GM23338 (cell line): ENCODE data around the gene RFX2. TPM values are rescaled to one million over a fixed set of nuclear protein-coding genes. Genes with fewer than 3 reads are reported as not detected.

ENCODE experiments used
- ATAC-seq: fragments of 200-7000 bp; cut with Tn5 transposase; 3 replicates; pipeline ENCODE4 v1.9.1; 2020
- DNase-seq: peaks from one replicate; pipeline ENCODE4 v3.0.0-alpha.2; 2015; ENCODE audit warnings: low spot score
- H2AFZ ChIP-seq: fragments of 200-600 bp; sonication (generic); 2 replicates; pipeline ENCODE4 v1.8.0; 2016; ENCODE audit warnings: antibody characterized with exemption, mild to moderate bottlenecking, moderate library complexity
- H3F3A ChIP-seq: fragments of 200-600 bp; sonication (generic); replicated peaks from 2 replicates; pipeline ENCODE4 v1.8.0; 2017; ENCODE audit warnings: antibody characterized with exemption, mixed run types, low read depth
- H3K27ac ChIP-seq: fragments of 200-600 bp; sonication (generic); 2 replicates; pipeline ENCODE4 v1.6.1; 2016; ENCODE audit warnings: low read depth
- H3K27me3 ChIP-seq: fragments of 200-600 bp; sonication (generic); 2 replicates; pipeline ENCODE4 v1.8.0; 2016; ENCODE audit warnings: mild to moderate bottlenecking, mixed run types, moderate library complexity; ENCODE audit not compliant: insufficient read depth
- H3K36me3 ChIP-seq: fragments of 200-600 bp; sonication (generic); 2 replicates; pipeline ENCODE4 v1.8.0; 2016; ENCODE audit warnings: mild to moderate bottlenecking; ENCODE audit not compliant: insufficient read depth
- H3K4me1 ChIP-seq: fragments of 200-600 bp; sonication (generic); 2 replicates; pipeline ENCODE4 v1.8.0; 2016; ENCODE audit warnings: mild to moderate bottlenecking, moderate library complexity; ENCODE audit not compliant: insufficient read depth
- H3K4me2 ChIP-seq: fragments of 200-600 bp; sonication (generic); 2 replicates; pipeline ENCODE4 v1.7.1; 2017; ENCODE audit warnings: mixed run types
- H3K4me3 ChIP-seq: fragments of 200-600 bp; sonication (generic); 2 replicates; pipeline ENCODE4 v1.6.1; 2016; ENCODE audit warnings: mixed run types
- H3K79me2 ChIP-seq: fragments of 200-600 bp; sonication (generic); replicated peaks from 2 replicates; pipeline ENCODE4 v1.8.0; 2017; ENCODE audit warnings: mild to moderate bottlenecking; ENCODE audit not compliant: insufficient read depth
- H3K9me2 ChIP-seq: fragments of 200-600 bp; sonication (generic); 2 replicates; pipeline ENCODE4 v1.8.0; 2017; ENCODE audit not compliant: insufficient read depth
- H4K20me1 ChIP-seq: fragments of 200-600 bp; sonication (generic); replicated peaks from 2 replicates; pipeline ENCODE4 v1.8.0; 2017; ENCODE audit warnings: mild to moderate bottlenecking; ENCODE audit not compliant: insufficient read depth
- H3K27ac Mint-ChIP-seq: 2 replicates; pipeline ENCODE4 v1.8.0; 2020; ENCODE audit warnings: inconsistent platforms, mild to moderate bottlenecking, moderate library complexity, mixed read lengths
- H3K27me3 Mint-ChIP-seq: 3 replicates; pipeline ENCODE4 v1.8.0; 2022; ENCODE audit warnings: low read depth, mild to moderate bottlenecking, moderate library complexity, mixed read lengths, inconsistent platforms; ENCODE audit not compliant: insufficient read depth, poor library complexity
- H3K36me3 Mint-ChIP-seq: 3 replicates; pipeline ENCODE4 v1.8.0; 2021; ENCODE audit warnings: low read depth, mild to moderate bottlenecking, inconsistent platforms, moderate library complexity, mixed read lengths
- H3K4me1 Mint-ChIP-seq: 3 replicates; pipeline ENCODE4 v1.8.0; 2020; ENCODE audit warnings: mild to moderate bottlenecking, inconsistent platforms, mixed read lengths
- H3K4me3 Mint-ChIP-seq: 3 replicates; pipeline ENCODE4 v1.8.0; 2021; ENCODE audit warnings: moderate library complexity, mild to moderate bottlenecking, inconsistent platforms, mixed read lengths
- H3K9me3 Mint-ChIP-seq: 3 replicates; pipeline ENCODE4 v1.8.0; 2020; ENCODE audit warnings: moderate library complexity, mild to moderate bottlenecking, inconsistent platforms, mixed read lengths
- EZH2phosphoT487 ChIP-seq: fragments of 200-600 bp; sonication (generic); IDR thresholded peaks from one replicate; pipeline ENCODE4 v1.8.1; 2018; ENCODE audit warnings: antibody characterized with exemption; ENCODE audit not compliant: unreplicated experiment
- JUNB ChIP-seq: IDR thresholded peaks from one replicate; pipeline ENCODE4 v1.6.1; 2016; ENCODE audit warnings: antibody characterized with exemption; ENCODE audit not compliant: unreplicated experiment
- NANOG ChIP-seq: IDR thresholded peaks from 2 replicates; pipeline ENCODE4 v1.6.1; 2016; ENCODE audit warnings: antibody characterized with exemption, borderline replicate concordance
- POLR2AphosphoS5 ChIP-seq: IDR thresholded peaks from 2 replicates; pipeline ENCODE4 v1.6.1; 2016; ENCODE audit warnings: antibody characterized with exemption, low read depth
- polyA plus RNA-seq: library from polyadenylated mRNA; unstranded; fragments of >200 nt; fragmentation: Nextera tagmentation; extraction: Ambion mirVana; gene quantifications from 2 replicates; pipeline ENCODE4 v1.2.1, GENCODE V29; 2016
- total RNA-seq: library from RNA; depleted of rRNA; stranded (reverse); fragments of >200 nt; shearing (Covaris generic); gene quantifications from 2 replicates; pipeline ENCODE4 v1.2.3, GENCODE V29; 2014
- TF ChIP-seq, protein P1 (sequence below): IDR thresholded peaks from one replicate; pipeline ENCODE4 v1.6.1; 2018; ENCODE audit warnings: antibody characterized with exemption; ENCODE audit not compliant: unreplicated experiment
- TF ChIP-seq, protein P2 (sequence below): fragments of 250-450 bp; sonication (Bioruptor Pico); IDR thresholded peaks from 2 replicates; pipeline ENCODE4 v1.5.0; 2020; ENCODE audit warnings: mild to moderate bottlenecking, moderate library complexity
- TF ChIP-seq, protein P3 (sequence below), 2 experiments: fragments of 200-600 bp in 1 of 2; sonication (generic) in 1 of 2; conservative IDR thresholded peaks; 2 replicates each; pipeline versions ENCODE4 v1.5.1 to v1.6.1; 2016 to 2017; ENCODE audit warnings: antibody characterized with exemption in 2 of 2, low read depth in 2 of 2, mild to moderate bottlenecking in 2 of 2, moderate library complexity in 1 of 2

Gene RFX2
- total and polyA plus RNA-seq, 2 experiments from 2014 or later = 4.6 to 13.0 TPM

DNA sequence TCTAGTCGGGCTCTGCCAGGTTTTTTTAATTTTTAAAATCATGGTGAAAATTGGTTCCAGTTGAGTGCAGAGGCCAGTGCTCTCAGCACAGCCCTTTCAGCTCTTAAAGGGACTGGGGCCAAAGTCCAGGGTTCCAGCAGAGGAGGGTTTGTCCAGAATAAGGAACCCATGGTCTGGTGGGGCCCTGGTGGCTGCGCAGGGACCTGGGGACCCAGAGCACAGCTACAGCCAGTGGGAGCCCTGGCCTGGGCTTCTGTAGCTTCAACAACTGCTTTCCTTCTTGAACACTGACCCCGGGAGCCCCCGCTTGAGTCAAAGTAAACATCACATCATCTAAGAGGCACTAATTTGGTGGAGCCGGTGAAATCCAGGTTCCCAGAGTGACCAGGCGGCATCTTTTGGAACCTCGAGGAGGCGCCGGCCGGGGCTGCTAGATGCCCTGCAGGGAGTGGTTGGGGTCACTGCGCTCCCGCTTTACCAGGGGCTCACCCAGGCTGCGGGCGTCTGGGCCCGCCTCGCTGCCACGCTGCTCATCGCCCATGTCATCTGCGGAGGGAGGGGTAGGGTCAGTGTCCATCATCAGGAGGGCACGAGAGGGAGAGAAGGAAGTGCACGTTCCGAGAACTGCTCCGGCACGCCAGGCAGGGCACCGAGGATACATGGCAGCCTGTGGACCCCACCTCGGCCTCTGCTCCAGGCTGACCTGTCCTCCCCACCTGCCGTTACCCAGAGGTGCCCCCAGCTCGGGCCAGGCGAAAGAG is 115.7 kb downstream of the RFX2 start (continued):
- TF ChIP-seq, protein P1, sequence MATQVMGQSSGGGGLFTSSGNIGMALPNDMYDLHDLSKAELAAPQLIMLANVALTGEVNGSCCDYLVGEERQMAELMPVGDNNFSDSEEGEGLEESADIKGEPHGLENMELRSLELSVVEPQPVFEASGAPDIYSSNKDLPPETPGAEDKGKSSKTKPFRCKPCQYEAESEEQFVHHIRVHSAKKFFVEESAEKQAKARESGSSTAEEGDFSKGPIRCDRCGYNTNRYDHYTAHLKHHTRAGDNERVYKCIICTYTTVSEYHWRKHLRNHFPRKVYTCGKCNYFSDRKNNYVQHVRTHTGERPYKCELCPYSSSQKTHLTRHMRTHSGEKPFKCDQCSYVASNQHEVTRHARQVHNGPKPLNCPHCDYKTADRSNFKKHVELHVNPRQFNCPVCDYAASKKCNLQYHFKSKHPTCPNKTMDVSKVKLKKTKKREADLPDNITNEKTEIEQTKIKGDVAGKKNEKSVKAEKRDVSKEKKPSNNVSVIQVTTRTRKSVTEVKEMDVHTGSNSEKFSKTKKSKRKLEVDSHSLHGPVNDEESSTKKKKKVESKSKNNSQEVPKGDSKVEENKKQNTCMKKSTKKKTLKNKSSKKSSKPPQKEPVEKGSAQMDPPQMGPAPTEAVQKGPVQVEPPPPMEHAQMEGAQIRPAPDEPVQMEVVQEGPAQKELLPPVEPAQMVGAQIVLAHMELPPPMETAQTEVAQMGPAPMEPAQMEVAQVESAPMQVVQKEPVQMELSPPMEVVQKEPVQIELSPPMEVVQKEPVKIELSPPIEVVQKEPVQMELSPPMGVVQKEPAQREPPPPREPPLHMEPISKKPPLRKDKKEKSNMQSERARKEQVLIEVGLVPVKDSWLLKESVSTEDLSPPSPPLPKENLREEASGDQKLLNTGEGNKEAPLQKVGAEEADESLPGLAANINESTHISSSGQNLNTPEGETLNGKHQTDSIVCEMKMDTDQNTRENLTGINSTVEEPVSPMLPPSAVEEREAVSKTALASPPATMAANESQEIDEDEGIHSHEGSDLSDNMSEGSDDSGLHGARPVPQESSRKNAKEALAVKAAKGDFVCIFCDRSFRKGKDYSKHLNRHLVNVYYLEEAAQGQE = no peak

DNA sequence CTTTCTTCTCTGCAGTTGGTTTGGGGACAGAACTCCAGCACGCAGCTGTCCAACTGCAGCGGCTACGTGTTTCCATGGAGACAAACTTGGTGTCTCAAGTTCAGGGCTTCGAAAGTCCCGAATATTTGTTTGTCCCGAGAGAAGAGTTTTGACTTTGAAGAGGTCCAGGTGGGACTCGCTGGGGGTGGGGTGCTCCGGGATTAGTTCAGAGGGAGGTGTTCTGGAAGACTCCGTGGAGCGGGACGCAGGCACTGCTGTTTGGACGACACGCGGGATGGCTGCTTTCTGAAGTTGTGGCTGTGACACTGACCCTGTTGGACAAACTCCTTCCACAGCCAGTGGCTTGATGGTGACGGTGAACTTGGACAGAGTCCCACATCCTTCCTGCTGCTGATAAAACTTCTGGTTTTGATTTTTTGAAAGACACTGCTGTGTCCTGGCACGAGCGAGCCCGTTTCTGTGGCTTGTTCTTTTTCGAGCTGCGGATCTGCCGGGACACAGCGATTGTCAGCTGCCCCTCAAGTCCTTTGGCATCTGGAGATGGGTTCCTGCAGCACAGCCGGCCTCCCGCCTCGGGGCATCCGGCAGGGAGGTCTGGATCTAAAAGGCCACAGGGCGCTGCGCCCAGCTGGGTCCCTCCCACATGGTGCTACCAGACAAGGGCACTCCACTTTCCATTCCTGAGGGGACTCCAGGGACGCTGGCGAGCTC is 116.5 kb downstream of the RFX2 start:
- Mint-ChIP-seq H3K27me3 (peaks cover 18% of the 10 kb centered on the region), H3K27ac (no peak overlapping the region)
- ATAC-seq = no peak

More for the DNA sequence above, 116.5 kb downstream of the RFX2 start:
- H3K9me2 ChIP-seq = no peaks in the 10 kb centered on the region
- no peak overlapping the region for H2AFZ ChIP-seq
- H4K20me1 ChIP-seq = no peaks in the 10 kb centered on the region
- H3K27ac ChIP-seq = no peak overlapping the region
- H3K4me3 Mint-ChIP-seq = no peak overlapping the region
- no peak for TF ChIP-seq JUNB
- no peak for TF ChIP-seq EZH2phosphoT487
- TF ChIP-seq POLR2AphosphoS5 = no peak
- TF ChIP-seq, protein P2, sequence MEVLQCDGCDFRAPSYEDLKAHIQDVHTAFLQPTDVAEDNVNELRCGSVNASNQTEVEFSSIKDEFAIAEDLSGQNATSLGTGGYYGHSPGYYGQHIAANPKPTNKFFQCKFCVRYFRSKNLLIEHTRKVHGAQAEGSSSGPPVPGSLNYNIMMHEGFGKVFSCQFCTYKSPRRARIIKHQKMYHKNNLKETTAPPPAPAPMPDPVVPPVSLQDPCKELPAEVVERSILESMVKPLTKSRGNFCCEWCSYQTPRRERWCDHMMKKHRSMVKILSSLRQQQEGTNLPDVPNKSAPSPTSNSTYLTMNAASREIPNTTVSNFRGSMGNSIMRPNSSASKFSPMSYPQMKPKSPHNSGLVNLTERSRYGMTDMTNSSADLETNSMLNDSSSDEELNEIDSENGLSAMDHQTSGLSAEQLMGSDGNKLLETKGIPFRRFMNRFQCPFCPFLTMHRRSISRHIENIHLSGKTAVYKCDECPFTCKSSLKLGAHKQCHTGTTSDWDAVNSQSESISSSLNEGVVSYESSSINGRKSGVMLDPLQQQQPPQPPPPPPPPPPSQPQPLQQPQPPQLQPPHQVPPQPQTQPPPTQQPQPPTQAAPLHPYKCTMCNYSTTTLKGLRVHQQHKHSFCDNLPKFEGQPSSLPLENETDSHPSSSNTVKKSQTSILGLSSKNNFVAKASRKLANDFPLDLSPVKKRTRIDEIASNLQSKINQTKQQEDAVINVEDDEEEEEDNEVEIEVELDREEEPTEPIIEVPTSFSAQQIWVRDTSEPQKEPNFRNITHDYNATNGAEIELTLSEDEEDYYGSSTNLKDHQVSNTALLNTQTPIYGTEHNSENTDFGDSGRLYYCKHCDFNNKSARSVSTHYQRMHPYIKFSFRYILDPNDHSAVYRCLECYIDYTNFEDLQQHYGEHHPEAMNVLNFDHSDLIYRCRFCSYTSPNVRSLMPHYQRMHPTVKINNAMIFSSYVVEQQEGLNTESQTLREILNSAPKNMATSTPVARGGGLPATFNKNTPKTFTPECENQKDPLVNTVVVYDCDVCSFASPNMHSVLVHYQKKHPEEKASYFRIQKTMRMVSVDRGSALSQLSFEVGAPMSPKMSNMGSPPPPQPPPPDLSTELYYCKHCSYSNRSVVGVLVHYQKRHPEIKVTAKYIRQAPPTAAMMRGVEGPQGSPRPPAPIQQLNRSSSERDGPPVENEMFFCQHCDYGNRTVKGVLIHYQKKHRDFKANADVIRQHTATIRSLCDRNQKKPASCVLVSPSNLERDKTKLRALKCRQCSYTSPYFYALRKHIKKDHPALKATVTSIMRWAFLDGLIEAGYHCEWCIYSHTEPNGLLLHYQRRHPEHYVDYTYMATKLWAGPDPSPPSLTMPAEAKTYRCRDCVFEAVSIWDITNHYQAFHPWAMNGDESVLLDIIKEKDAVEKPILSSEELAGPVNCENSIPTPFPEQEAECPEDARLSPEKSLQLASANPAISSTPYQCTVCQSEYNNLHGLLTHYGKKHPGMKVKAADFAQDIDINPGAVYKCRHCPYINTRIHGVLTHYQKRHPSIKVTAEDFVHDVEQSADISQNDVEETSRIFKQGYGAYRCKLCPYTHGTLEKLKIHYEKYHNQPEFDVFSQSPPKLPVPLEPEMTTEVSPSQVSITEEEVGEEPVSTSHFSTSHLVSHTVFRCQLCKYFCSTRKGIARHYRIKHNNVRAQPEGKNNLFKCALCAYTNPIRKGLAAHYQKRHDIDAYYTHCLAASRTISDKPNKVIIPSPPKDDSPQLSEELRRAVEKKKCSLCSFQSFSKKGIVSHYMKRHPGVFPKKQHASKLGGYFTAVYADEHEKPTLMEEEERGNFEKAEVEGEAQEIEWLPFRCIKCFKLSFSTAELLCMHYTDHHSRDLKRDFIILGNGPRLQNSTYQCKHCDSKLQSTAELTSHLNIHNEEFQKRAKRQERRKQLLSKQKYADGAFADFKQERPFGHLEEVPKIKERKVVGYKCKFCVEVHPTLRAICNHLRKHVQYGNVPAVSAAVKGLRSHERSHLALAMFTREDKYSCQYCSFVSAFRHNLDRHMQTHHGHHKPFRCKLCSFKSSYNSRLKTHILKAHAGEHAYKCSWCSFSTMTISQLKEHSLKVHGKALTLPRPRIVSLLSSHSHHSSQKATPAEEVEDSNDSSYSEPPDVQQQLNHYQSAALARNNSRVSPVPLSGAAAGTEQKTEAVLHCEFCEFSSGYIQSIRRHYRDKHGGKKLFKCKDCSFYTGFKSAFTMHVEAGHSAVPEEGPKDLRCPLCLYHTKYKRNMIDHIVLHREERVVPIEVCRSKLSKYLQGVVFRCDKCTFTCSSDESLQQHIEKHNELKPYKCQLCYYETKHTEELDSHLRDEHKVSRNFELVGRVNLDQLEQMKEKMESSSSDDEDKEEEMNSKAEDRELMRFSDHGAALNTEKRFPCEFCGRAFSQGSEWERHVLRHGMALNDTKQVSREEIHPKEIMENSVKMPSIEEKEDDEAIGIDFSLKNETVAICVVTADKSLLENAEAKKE = no peak
- TF ChIP-seq NANOG = no peak
- TF ChIP-seq, protein P3, sequence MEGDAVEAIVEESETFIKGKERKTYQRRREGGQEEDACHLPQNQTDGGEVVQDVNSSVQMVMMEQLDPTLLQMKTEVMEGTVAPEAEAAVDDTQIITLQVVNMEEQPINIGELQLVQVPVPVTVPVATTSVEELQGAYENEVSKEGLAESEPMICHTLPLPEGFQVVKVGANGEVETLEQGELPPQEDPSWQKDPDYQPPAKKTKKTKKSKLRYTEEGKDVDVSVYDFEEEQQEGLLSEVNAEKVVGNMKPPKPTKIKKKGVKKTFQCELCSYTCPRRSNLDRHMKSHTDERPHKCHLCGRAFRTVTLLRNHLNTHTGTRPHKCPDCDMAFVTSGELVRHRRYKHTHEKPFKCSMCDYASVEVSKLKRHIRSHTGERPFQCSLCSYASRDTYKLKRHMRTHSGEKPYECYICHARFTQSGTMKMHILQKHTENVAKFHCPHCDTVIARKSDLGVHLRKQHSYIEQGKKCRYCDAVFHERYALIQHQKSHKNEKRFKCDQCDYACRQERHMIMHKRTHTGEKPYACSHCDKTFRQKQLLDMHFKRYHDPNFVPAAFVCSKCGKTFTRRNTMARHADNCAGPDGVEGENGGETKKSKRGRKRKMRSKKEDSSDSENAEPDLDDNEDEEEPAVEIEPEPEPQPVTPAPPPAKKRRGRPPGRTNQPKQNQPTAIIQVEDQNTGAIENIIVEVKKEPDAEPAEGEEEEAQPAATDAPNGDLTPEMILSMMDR (conservative IDR thresholded peaks at IDR 0.05; ENCODE audit: low read depth in 2 of 2) = no peak
- no peak for DNase-seq
- peaks cover 2% of the 10 kb centered on the region; the same call in 2 of the 3 replicates for H3K9me3 Mint-ChIP-seq
- no peak overlapping the region for H3K4me2 ChIP-seq
- no peaks in the 10 kb centered on the region; the same call in 1 of the 2 replicates for H3K4me1 ChIP-seq
- H3K36me3 Mint-ChIP-seq = no peaks in the 10 kb centered on the region; the same call in 2 of the 3 replicates
- no peak overlapping the region for H3K4me3 ChIP-seq
- H3K79me2 ChIP-seq = no peaks in the 10 kb centered on the region
- 0 out of 2 replicates have a peak, but pooled peaks cover 2% of the 10 kb centered on the region for H3F3A ChIP-seq
- no peaks in the 10 kb centered on the region for H3K36me3 ChIP-seq
- H3K27me3 ChIP-seq = no peaks in the 10 kb centered on the region
- H3K4me1 Mint-ChIP-seq = peaks cover 7% of the 10 kb centered on the region
